Dermis microvascular lymphatic vessel endothelial cell (primary cell): Measurements from ENCODE around the gene SCTR. TPM values are rescaled to one million over a fixed set of nuclear protein-coding genes. Genes with fewer than 3 reads are reported as not detected.
A peak's percentile ranks its signal among the peaks of the same experiment; 100 is the strongest.
"Not testable (repeated sequence)": the region's sequence is repeated elsewhere in the genome, so short reads cannot be mapped to it uniquely, and the experiment has no call there.

Source experiments
- DNase-seq, 2 donors: peaks; one replicate each; pipeline versions ENCODE4 v3.0.0 to v3.0.0-alpha.2; 2010; ENCODE audit warnings: low read depth in 2 of 2
- total RNA-seq: library from RNA; depleted of rRNA; stranded (reverse); fragments of >200 nt; gene quantifications from 2 replicates; pipeline ENCODE4 v1.2.1, GENCODE V29; 2014

The SCTR gene
- total RNA-seq, 1 donor from 2014 or later, result not detected

DNA sequence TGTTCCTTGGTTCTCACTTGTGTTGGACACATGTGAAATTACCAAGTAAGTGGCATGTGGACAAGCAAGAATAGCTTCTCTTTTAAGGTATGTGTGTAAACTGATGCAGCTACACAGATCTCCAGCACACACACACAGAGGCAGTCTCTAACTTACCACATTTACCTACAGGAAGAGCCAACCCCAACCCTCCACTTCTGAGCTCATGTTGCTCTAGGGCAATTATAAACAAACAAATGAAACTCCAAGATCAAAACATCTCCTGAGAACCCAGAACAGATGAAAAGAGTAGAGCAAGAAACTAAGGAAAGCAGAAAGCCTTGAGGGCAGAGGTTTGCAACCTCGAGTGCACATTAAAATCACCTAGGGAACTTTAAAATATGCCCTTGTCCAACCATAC is 108.7 kb downstream of the SCTR start:
- no peak for DNase-seq

DNA sequence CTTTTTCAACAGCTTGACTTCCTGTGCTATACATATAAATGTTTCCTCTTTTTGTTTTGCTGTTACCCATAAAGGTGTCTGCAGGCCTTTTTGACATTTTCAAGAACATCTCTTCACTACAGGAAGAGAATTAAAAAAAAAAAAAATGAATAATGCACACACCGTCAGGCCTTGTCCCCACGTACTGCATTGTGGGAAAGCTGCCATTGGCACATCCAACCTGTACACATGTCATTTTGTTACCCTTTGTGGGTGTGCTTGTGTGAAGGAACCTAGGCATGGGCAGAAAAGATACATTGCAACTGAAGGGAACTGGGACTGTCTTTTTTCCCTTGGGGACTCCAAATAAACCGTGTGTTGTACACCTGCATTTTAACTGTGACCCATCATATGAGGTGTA is 109.4 kb downstream of the SCTR start:
- DNase-seq, result no peak

DNA sequence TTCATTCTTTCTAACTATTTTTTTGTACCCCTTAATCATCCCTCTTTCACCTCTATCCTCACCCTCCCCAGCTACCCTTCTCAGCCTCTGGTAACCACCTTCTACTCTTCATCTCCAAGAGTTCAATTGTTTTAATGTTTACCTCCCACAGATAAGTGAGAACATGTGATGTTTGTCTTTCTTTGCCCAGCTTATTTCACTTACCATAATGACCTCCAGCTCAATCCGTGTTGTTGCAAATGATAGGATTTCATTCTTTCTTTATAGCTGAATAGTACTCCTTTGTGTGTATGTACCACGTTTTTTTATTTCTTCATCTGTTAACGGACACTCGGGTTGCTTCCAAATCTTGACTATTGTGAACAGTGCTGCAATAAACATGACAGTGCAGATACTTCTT is 114.8 kb downstream of the SCTR start:
- no peak for DNase-seq

DNA sequence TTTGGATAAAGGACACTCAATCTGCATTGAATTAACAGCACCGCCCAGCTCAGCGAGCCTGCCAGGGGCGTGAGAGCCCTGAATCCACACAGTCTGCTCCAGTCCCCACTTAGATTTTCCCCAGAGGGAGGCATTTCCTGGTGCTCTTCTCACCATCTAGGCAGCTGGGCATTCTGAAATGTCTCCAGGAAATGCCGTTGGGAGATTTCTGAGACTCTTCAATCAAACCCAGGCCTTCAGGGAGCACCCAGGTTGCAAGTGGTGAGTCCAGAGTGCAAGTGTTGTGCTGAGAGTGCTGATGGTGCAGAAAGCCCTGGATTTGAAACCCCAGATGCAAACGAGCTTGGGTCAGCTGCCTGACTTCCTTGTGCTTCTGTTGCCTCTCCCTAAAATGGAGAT is 116.1 kb downstream of the SCTR start:
- DNase-seq, result no peak

DNA sequence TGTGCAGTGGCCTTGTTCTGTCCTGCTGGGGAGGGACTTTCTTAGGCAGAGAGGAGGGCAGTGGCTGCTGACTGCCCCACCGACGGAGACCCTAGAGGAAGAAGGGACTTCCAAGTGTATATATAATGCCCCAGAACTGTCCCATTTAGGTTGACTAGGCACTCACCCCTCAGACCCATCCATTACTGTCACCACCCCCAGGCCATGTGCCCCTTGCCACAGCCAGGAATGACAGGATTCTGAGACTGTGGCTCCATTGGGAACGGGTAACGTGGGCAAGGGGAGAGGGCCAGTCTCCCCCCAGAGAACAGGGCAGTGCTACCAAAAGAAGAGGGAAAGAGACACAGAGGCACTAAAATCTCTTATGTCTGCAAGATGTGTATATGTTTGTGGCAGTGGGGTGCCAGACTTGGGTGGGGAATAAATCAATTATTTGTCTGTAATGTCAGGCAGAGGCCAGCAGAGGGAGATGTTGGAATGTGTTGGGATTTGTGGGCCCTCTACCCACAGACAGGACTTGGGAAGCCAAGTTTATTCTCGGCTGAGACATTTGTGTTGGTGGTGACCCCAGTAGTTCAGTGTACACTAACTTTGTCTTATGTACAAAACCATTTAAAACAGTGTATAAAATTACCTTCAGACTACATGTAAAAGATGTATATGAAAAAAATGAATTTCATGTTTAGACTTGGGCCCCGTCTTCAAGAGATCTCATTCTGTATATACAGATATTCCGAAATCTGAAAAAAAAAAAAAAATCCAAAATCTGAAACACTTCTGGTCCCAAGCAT is 116.7 kb downstream of the SCTR start:
- DNase-seq, result peak; percentile 31 to 69

DNA sequence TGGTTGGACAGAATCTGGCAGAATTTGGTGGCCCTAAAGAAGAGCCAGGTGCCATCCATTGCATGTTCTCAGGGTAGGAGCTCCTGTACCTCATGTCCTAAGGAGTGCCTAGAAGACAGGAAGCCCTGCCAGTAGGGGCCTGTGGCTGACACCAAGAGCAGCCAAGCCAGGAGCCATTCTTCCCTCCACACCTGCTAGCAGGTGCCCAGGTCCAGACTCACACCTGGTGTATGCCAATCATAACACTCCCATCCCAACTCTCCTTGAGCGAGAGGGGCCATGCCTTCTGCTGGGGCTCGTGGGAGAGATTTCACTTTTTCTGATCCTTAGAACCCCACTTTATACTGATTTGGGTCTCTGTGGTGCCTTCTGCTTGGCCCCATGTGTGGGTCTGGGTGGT is 119.1 kb downstream of the SCTR start:
- DNase-seq, result no peak

DNA sequence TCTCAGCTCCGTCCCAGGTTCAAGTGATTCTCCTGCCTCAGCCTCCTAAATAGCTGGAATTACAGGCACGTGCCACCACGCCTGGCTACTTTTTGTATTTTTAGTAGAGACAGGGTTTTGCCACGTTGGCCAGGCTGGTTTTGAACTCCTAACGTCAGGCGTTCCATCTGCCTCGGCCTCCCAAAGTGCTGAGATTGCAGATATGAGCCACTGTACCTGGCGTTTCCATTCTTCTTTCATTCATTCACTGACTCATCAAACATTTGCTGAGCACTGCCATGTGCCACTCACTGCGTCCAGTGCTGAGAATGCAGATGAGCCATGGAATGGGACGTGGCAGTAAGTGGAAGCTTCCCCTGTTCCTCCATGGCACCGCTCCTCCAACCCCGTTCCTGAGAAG is 120.7 kb downstream of the SCTR start:
- not testable (repeated sequence) for DNase-seq

DNA sequence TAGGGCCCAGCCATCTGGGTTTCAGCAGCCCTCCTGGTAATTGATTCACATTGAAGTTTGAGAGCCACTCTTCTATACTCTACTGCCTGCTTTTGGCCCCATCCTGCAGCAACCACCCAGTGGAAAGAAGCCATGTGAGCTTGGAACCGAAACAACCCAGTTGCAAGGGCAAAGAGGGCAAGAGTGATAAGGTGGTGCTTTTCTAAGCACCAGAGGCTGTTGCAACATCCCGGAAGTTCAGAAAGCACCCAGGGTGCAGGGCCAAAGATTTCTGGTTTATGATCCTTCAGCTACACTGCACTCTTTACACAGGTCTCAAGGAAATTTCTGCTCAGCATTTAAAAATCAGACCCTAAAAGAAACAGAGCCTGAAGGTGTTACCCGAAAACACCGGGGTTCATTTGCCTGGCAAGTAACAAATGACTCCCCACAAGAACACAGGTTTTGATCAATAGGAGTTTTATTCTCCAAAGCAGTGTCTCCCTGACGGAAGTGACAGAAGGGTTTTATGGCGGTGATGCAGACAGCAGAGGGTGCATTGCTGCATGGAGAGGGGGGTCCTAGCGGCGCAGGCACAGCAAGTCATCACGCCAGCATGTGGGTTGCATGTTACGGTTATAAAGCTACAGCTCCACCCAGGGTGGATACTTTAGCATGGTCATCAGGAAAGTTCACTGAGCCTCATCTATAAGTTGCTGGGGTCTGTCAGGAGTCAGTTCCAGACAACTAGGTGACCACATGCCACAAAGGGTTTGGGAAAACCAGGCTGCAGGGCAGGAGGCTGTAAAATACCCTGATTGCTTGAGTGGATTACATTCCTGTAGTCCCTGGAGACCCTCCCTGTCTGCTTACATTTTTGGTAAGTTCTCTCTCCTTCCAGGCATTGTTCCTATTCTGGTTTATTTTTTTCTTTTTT is 121.4 kb downstream of the SCTR start:
- no peak for DNase-seq

DNA sequence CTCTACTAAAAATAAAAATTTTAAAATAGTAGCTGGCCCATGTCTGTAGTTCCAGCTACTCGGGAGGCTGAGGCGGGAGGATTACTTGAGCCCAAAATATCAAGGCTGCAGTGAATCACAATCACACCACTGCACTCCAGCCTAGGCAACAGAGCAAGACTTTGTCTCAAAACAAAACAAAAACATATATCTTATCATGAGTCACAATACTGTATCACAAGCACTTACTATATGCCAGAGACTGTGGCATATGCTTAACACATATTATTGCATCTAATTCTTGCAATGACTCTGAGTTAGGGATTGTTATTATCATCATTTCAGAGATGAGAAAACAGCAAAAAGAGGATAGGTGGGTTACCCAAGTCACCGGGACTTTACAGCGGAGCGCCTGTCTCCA is 122.2 kb downstream of the SCTR start:
- no peak for DNase-seq

DNA sequence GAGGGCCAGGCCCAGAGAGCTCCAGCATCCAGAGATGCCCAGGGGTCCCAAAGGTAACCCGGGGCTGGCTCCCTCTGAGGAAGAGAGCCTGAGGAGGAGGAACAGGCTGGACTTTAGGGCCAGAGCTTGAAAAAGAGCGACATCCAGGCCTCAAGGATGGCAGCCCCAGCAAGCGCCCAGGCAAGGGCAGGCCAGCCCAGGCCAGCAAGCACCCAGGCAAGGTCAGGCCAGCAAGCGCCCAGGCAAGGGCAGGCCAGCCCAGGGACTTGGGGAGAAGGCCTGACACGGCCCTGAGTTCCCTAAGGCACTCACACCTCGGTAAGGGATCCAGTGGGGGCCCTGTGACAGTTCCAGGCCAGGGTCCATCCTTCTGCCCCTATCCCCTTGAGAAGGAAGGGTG is 127.1 kb downstream of the SCTR start:
- no peak for DNase-seq

DNA sequence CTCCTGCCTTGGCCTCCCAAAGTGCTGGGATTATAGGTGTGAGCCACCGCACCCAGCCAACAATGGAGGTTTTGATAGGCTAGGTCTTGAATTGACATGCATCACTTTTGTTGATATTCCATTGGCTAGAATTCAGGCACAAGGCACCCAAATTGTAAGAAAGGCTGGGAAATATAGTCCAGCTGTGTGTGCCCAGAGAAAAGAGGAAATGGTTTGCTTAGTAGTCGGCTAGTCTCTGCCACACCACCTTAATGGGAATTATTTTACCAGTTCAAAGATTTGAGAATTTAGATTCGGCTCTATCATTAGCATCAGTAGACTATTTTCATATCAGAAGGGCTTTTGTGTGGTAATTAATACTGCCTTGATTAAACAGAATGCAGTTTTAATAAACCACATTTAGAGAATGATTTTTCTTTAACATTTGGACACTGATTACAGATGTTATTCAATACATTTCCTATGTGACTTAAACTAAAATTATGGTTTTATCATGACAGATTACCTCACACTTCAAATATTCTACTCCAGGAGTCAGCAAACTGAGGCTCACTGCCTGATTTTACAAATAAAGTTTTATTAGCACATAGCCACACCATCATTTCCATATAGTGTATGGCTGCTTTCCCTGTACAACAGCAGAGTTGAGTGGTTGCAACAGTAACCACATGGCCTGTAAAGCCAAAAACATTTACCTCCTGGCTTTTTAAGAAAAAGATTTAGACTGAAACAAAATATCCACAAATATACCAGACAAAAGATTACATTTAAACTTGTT is 130.1 kb downstream of the SCTR start:
- DNase-seq, result no peak

Other genes with a start within 250 kb of the SCTR start
- 9.8 and 10.0 TPM in 2 replicates for gene C2orf76, start 157.6 kb downstream of the SCTR start, total RNA-seq
- 77.0 and 103 TPM in 2 replicates for gene DBI, start 157.5 kb downstream of the SCTR start, total RNA-seq
- 0.13 TPM in 2 replicates for gene TMEM37, start 92.6 kb downstream of the SCTR start, total RNA-seq
- under 0.01 TPM in 1 of 2 replicates, not detected in the other for gene CFAP221, start 20.0 kb upstream of the SCTR start, total RNA-seq
- gene TMEM177, start 154.7 kb upstream of the SCTR start, total RNA-seq, result 7.6 and 9.0 TPM in 2 replicates
- 25.4 and 27.1 TPM in 2 replicates for gene PTPN4, start 235.4 kb upstream of the SCTR start, total RNA-seq